GM19438 (cell line): Measurements from ENCODE around the gene ELAVL2.

ENCODE experiments used
- ATAC-seq: cut with Tn5 transposase; IDR thresholded peaks from one replicate; pipeline ENCODE4 v1.9.1; 2021; ENCODE audit warnings: low read depth; ENCODE audit not compliant: unreplicated experiment

ELAVL2 gene

DNA sequence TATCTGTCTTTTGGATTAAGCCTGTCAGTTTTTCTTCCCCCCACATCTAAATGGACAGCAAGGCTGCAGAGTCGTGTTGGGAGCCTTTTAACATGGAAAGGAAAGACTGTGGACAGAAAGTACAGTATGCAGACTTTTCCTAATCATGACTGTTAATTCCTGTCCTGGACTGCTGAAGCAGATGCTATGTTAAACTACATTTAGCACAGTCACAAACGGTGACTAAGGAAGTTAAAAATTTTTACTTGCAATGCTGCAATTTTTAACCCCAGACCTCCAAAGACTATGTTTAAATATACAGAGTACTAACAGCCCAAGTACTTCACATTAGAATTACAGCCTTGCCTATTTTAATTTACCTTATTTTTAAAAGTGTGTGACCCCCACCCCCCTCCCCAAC, 51.8 kb downstream of the ELAVL2 start:
- ATAC-seq, result no peak

- no peak for ATAC-seq
These were observed 53.7 kb downstream of the ELAVL2 start for GRCh38 chr9:23772385-23772783.

GRCh38 chr9:23771746-23772384, 54.2 kb downstream of the ELAVL2 start:
- no peak for ATAC-seq

GRCh38 chr9:23769307-23769935, 56.6 kb downstream of the ELAVL2 start:
- ATAC-seq, result no peak

DNA sequence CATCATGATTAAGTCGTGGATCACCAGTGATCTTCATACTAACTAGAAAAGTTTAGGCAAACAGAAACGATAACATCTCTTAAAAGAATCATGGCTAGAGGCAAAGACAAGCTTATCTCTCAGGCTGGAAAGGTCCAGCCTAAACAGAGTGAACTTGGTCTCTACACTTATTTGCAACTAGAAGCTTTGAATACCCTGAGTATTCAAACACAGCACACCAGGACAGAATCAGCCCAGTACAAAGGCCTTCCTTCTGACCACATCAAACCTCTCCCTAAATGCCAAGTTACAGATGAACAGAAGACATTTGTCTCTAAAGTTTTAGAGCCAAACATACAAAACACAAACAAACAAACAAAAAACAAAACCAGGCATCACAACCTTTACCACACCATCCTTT, 57.2 kb downstream of the ELAVL2 start:
- no peak for ATAC-seq

DNA sequence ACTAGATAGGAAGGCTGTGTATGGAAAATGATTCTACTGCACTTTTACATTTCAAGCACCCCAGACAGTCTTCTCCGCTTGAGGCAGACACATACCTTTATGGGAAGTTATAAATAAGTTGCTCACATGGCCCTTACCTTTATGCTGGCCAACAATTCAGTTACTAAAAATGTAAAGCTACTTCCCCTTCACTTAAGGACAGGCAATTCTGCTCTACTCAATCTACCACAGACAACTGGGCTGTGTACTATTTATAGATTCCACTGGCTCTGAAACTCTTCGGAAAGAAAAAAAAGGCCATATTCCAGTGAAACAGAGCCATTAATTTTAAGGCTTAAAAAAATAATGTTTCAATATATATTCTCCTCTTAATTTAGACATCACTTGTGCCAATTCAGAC, 59.4 kb downstream of the ELAVL2 start:
- no peak for ATAC-seq

GRCh38 chr9:23765561-23765960, 60.5 kb downstream of the ELAVL2 start:
- ATAC-seq, result no peak

DNA sequence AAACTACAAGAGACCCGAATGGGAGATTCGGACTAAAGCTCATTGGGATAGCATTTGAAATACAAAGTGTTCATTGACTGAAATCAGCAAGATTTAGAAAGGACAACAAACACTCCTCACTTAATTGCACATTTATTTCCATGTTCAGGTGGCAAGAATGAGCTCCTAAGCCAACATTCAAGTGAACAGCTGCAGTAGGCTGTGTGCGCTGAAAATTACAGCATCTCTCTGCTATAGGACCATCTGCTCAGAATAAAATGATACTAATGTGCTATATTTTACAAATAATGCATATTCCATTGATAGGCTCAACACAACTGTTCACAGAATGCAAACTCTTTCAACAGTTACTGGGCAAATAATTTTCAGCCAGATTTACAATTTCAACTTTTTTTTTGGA, 61.8 kb downstream of the ELAVL2 start:
- no peak for ATAC-seq

DNA sequence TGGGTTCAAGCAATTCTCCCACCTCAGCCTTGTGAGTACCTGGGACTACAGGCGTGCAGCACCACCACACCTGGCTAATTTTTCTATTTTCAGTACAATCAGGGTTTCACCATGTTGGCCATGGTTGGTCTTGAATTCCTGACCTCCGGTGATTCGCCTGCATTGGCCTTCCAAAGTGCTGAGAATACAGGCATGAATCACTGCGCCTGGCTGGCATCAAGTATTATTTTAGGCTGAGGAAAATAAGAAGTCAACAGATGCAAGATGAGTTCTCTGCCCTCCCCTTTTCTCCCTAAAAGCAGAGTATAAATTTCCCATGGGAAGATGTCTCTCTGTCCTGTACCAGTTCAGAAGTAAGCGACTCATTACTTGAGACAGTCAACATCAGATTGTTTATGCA, 71.5 kb downstream of the ELAVL2 start:
- no peak for ATAC-seq

DNA sequence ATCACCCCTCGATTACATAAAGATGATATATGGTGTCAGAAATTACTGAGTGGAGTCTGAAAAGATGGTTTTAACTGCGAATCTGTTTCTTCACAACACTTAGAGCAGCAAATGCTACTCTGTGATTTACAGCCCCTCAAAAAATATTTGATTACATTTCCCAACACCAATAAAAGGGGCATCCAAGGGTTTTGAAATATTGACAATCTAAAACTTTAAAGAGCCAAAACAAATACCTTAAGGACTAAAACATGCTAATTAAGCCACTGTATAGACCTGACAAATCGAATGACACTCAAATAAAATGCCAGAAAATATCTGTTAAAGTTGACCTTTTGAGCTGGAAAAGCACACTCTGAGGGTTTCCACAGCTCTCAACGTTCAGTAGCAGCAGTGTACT, 73.2 kb downstream of the ELAVL2 start:
- ATAC-seq, result no peak

- no peak for ATAC-seq
These were observed 74.4 kb downstream of the ELAVL2 start for GRCh38 chr9:23751633-23752032.

GRCh38 chr9:23750808-23751207, 75.2 kb downstream of the ELAVL2 start:
- no peak for ATAC-seq

DNA sequence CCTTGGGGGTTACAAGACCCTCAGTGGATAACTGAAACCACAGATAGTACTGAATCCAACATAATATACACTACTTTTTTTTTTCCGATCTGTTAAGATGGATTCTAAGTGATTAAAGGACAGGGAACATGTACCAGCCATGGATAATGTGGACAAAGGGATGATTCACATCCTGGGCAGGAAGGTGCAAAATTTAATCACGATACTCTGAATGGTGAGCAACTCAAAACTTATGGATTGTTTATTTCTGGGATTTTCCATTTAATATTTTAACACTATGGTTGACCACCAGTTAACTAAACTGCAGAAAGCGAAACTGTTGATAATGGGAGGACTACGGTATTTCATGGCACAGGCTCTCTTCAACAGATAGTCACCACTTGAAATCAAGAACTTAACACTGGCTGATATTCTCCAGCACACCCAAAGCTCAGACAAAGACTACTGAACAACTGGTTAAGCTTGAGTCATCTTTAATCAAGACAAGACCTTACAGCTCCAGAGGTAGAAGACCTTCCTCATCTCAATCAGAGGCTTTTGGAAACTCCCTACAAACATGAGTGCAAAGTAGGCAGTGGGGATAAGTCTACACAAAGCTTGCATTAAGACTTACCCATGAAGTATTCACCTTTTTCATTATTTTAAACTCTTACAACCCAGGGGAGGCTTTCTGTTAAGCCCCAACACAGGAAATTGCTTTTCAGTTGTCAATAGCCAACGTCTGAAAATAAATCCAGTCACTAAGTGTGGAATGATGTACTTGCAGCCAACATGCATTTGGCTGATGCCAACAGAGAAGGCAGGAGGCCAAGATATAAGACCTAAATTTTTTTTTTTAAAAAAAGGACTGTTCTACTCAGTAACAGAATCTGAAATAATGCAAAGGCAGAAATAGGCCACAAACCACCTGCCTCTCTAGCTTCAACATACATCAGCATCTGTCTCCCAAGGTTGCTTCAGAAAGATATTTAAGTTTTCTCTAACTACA, 78.7 kb downstream of the ELAVL2 start:
- ATAC-seq, result no peak

- no peak for ATAC-seq
These were observed 79.7 kb downstream of the ELAVL2 start for GRCh38 chr9:23746317-23746716.

GRCh38 chr9:23743036-23743435, 83.0 kb downstream of the ELAVL2 start:
- ATAC-seq, result no peak

- no peak for ATAC-seq
These were observed 84.7 kb downstream of the ELAVL2 start for GRCh38 chr9:23741351-23741750.

DNA sequence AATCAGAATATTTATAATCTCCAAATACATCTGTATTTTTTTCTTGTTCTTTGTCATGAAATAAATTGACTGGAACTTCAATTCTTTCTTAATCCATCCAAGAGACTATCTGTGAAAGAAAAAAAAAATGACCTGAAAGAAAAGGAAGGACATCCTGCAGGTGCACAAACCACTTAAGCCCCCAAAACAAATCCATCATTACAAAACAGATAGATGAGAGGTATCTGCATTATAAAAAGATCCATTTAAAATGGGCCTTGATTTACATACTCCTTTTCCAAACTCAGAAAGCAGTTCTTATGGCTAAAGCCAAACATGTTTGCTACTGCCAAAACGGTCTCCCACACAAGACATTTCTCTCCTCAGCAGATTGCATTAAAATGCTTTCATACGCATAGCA, 85.5 kb downstream of the ELAVL2 start:
- ATAC-seq, result no peak

- no peak for ATAC-seq
These were observed 86.3 kb downstream of the ELAVL2 start for GRCh38 chr9:23739753-23740152.

DNA sequence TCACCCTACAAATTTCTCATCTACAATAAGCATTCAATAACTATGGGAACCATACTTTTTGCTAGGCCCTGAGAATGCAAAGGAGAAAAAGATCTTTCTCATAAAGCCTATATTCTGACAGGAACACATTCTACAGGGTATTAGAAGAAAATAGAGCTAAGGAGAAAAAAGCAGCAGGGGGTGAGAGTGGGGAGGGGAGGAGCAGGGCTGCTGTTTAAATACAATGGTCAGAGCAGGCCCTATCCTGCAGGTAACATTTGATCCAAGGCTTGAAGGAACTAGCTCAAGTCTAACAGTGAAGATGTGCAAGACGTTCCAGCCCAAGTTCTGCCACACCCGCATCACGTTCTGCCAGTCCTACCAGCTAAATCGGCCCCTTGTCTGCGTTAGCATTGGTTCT, 89.7 kb downstream of the ELAVL2 start:
- no peak for ATAC-seq

- ATAC-seq, result no peak
These were observed 92.5 kb downstream of the ELAVL2 start for GRCh38 chr9:23733495-23734078.

- no peak for ATAC-seq
These were observed 94.7 kb downstream of the ELAVL2 start for GRCh38 chr9:23731353-23731752.
